Activated naive CD4-positive, alpha-beta T cell treated with anti-CD3 and anti-CD28 coated beads for 36 hours (primary cell): Measurements from ENCODE around the gene WDR31. TPM values are rescaled to one million over a fixed set of nuclear protein-coding genes. Genes with fewer than 3 reads are reported as not detected.
"Not testable (repeated sequence)": the region's sequence is repeated elsewhere in the genome, so short reads cannot be mapped to it uniquely, and the experiment has no call there.

Experiments
- CTCF ChIA-PET: fragments of 350-600 bp; sonication (Branson Sonifier 250); formaldehyde crosslinking; loops from one replicate; lab custom pipeline; 2021; ENCODE audit warnings: antibody characterized with exemption; lab: Charles Lee
- DNase-seq: peaks from one replicate; pipeline ENCODE4 v3.0.0-alpha.2; 2020
- H3K27ac Mint-ChIP-seq: one replicate; pipeline ENCODE4 v1.8.0; 2021; ENCODE audit warnings: mild to moderate bottlenecking, mixed read lengths
- H3K27me3 Mint-ChIP-seq: one replicate; pipeline ENCODE4 v1.8.0; 2021; ENCODE audit warnings: low read depth, mixed read lengths
- H3K36me3 Mint-ChIP-seq: one replicate; pipeline ENCODE4 v1.8.0; 2021; ENCODE audit warnings: low read depth, mixed read lengths
- H3K4me1 Mint-ChIP-seq: one replicate; pipeline ENCODE4 v1.8.0; 2021; ENCODE audit warnings: low read depth, mixed read lengths
- H3K4me3 Mint-ChIP-seq: one replicate; pipeline ENCODE4 v1.8.0; 2021; ENCODE audit warnings: mild to moderate bottlenecking, moderate library complexity, mixed read lengths
- H3K9me3 Mint-ChIP-seq: one replicate; pipeline ENCODE4 v1.8.0; 2021; ENCODE audit warnings: mixed read lengths
- intact Hi-C: fragments of 100-400 bp; cut with micrococcal nuclease; formaldehyde crosslinking; loops from one replicate; pipeline ENCODE4 v1.15.1; 2023
- total RNA-seq, 2 experiments: library from RNA; stranded (reverse); gene quantifications; one replicate each; pipeline ENCODE4 v1.2.3, GENCODE V29; 2021

Gene WDR31
- total RNA-seq, 2 experiments from 2014 or later, result 0.81 to 0.88 TPM

DNA sequence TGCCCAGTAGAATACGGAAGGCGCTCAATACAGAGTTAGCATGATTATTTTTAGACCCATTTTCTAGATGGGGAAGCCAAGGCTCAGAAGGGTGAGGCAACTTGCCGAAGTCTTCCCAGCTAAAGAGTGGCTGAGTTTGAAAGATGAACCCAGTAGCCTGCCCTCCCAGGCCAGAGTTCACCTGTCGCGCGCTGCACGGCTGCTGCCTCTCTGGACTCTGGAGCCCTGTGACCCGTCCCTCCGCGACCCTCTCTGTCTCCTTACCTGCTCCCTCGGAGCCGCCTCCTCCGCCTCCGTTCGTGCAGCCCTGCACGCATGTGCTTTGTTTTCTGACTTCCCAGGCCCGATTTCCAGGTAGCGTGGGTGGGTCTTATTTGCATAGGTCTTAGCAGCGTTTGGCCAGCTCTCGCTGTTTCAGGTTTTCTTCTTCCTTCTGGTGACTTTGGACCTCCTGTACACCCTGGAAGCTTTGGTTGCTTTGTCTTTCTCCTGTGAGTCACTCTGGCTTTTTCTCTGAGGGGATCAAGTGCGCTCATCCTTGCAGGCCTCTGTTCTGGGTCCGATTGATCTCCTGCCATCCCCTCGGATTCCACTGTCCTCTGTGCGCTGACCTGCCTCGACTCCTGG lies 37.2 kb downstream of the WDR31 start, which contains the start of gene RNF183:
TSS of gene RNF183 (minus strand) at position 585 of the 627 bp plus-strand sequence. CDS start 5,192 bp downstream, outside the sequence.
- CTCF ChIA-PET, result no interaction called here
- Mint-ChIP-seq H3K27ac (no peak within 1 kb of the TSS), H3K4me3 (no peak within 1 kb of the TSS), H3K27me3 (no peaks in the 10 kb centered on the region), H3K4me1 (no peaks in the 10 kb centered on the region), H3K36me3 (no peaks in the 10 kb centered on the region), H3K9me3 (no peaks in the 10 kb centered on the region)
- intact Hi-C loops, result no loop called here
- no peak for DNase-seq

DNA sequence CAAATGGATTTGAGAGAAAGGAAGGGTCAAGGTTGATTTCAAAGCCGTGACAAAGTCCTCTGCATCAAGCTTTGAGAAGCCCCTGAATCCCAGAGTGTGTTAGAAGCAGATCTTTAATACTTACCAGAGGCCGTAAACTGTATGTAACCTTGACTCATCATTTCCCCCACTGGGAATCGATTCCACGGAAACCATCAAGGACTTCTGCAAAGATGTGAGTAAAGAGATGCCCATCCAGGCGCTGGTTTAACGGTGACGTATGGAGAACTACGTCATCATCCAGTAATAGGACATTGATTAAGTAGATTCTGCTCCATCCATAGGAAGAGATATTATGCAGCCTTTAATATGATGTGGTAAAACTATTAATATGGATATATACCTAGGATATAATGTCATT lies 38.5 kb downstream of the WDR31 start:
- CTCF ChIA-PET, result interaction anchor here (0.6 to 0.7 kb wide), 2 partner anchors 13 to 100 kb away, joined by 3 read pairs; no protein-coding TSS in a partner anchor
- DNase-seq, result no peak
- intact Hi-C loops, result no loop called here
- no peaks in the 10 kb centered on the region for H3K36me3 Mint-ChIP-seq
- no peaks in the 10 kb centered on the region for H3K9me3 Mint-ChIP-seq
- H3K27ac Mint-ChIP-seq, result no peak overlapping the region
- no peaks in the 10 kb centered on the region for H3K4me1 Mint-ChIP-seq
- H3K27me3 Mint-ChIP-seq, result no peaks in the 10 kb centered on the region
- H3K4me3 Mint-ChIP-seq, result no peak overlapping the region

DNA sequence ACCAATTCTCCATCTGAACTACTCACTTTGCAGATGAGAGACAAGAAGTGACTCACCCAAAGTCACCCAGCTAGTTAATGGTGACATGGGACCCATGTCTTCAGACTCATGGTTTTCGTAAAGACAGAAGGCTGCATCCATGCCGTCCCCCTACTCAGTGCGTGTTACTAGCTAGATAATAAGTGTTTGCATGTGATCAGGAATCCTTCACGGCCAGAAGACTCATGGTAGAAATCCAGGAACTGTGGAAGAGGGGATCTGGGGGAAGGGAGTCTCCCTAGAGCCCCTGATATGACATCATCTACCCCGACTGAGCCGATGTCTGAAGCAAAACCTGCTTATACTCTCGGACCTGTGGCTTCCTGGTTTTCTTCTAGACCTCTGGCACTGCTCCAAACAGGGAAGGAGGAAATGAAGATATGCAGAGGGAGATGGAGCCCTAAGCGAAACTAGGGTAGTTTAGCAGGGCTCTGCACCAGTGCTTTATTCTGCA lies 40.2 kb downstream of the WDR31 start:
- no peak for DNase-seq
- intact Hi-C loops, result no loop called here
- Mint-ChIP-seq H3K36me3 (no peaks in the 10 kb centered on the region), H3K4me3 (no peak overlapping the region), H3K27me3 (no peaks in the 10 kb centered on the region), H3K9me3 (no peaks in the 10 kb centered on the region), H3K27ac (no peak overlapping the region), H3K4me1 (no peaks in the 10 kb centered on the region)
- CTCF ChIA-PET, result interaction anchor here (0.7 to 1.7 kb wide), 2 partner anchors 96 to 358 kb away, joined by 3 to 4 read pairs; no protein-coding TSS in a partner anchor

DNA sequence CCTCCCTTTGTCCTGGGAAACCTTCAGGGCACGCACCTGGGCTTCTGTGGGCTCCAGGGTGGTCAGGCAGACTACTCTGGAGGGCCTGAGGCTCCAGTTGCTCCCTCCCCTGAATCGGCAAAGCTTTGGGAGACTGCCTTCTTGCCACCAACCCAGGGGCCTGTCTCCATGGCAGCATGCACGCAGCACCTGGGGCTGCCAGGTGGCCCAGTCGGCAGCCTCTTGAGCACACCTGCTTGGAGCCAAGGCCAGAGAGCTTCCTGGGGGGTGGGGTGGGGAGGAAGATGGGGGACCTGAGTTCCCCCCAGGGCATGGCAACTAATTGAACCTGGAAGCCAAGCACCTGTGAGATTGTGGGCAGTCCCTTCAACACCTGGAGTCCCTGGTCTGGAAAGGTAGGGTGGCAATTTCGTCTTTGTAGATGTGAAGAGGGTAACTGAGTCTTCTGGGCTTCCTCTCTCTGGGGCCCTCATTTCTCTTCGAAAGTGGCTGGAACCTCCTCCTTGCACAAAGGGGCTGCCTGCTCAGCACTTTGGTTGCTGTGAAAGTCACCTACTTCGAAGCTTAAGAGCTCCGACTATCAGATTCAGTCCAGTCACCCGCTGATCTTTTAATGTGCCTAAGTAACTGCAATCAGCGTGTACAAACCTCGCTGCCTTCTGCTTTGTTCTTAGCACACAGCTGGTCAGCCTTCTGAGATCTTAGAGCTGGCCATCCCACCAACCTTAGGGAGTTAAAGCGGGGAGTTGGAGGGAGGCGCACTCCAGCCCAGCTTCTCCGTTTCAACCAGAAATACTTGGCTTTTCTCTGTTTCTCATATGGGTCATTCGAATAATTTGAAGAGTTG lies 40.9 kb downstream of the WDR31 start:
- H3K9me3 Mint-ChIP-seq, result no peaks in the 10 kb centered on the region
- H3K36me3 Mint-ChIP-seq, result no peaks in the 10 kb centered on the region
- no peak for DNase-seq
- intact Hi-C loops, result no loop called here
- H3K4me1 Mint-ChIP-seq, result no peaks in the 10 kb centered on the region
- H3K27ac Mint-ChIP-seq, result no peak overlapping the region
- no peak overlapping the region for H3K4me3 Mint-ChIP-seq
- H3K27me3 Mint-ChIP-seq, result no peaks in the 10 kb centered on the region
- CTCF ChIA-PET, result interaction anchor here (0.7 to 1.7 kb wide), 2 partner anchors 97 to 358 kb away, joined by 3 to 4 read pairs; no protein-coding TSS in a partner anchor

DNA sequence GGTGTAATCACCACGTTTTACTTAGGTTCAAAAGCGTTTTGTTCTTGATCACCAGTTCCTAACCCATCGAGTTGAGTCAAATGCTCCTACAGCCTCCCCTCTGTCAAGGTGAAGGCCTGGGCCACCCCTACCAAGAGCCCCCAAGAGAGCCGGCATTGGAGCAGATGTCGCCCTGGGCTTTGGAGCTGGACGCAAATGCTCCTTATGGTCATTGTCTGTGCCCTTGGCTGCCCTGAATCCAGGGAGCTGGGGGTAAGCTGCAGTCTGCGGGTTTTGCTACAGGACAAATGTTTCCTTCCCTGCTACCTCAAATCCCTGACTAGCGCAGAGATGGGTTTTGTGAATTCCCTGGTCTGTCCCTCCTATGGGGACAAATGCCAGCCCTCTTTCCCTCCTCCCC lies 41.8 kb downstream of the WDR31 start:
- CTCF ChIA-PET, result no interaction called here
- DNase-seq, result no peak
- no peaks in the 10 kb centered on the region for H3K9me3 Mint-ChIP-seq
- intact Hi-C loops, result no loop called here
- no peak overlapping the region for H3K27ac Mint-ChIP-seq
- no peaks in the 10 kb centered on the region for H3K36me3 Mint-ChIP-seq
- H3K4me3 Mint-ChIP-seq, result no peak overlapping the region
- no peaks in the 10 kb centered on the region for H3K27me3 Mint-ChIP-seq
- H3K4me1 Mint-ChIP-seq, result no peaks in the 10 kb centered on the region

DNA sequence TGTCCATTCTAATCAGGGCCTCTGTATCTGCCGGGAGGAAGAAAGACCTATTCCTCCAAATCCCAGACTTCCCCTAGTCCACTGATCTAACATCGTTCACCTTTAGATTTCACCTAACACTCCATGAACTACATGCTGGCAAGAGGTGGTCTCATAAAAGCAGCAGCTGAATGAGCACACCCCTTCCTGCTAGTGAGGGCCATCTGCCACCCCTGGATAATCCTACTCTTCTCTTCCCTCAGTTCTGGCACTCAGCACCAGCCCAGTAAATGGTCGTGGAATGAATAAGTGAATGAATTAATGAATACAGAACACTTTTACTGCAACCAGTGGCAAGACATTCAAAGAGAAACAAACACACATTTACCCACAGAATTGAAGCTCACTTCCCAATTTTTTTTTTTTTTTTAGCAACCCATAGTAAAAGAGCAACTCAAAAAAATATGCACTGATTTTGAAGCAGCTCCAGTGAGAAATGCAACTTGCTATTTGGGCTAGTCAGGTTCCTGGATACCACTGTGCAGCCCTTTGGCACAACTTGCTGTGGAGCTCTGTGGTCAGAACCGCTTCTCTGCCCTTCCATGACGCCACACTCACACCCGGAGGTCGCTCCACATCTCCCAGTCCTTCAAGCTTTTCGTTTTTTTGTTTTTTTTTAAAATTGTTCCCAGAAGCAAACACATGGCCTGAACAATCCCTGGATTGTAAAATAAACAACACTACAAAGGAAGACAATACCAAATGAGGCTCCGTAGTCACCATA lies 43.1 kb downstream of the WDR31 start:
- Mint-ChIP-seq H3K9me3 (no peaks in the 10 kb centered on the region), H3K4me3 (no peak overlapping the region), H3K4me1 (no peaks in the 10 kb centered on the region), H3K27ac (no peak overlapping the region), H3K36me3 (peaks cover 5% of the 10 kb centered on the region), H3K27me3 (no peaks in the 10 kb centered on the region)
- CTCF ChIA-PET, result no interaction called here
- DNase-seq, result no peak
- intact Hi-C loops, result no loop called here

DNA sequence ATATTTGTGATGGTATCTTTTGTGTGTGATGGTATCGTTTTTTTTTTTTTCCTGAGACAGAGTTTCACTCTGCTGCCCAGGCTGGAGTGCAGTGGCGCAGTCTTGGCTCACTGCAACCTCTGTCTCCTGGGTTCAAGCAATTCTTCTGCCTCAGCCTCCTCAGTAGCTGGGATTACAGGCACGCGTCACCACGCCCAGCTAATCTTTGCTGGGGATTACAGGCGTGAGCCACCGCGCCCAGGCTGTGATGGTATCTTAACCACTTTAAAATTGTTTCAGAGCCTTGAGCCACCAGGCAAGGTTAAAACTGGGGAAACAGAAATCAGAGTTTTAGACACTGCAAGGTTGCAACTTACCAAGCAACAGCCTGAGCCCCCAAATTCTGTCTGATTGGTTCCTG lies 43.8 kb downstream of the WDR31 start:
- H3K27ac Mint-ChIP-seq, DNase-seq, H3K9me3 Mint-ChIP-seq, H3K4me3 Mint-ChIP-seq, H3K4me1 Mint-ChIP-seq, intact Hi-C loops, H3K27me3 Mint-ChIP-seq: not testable (repeated sequence)
- peaks cover 11% of the 10 kb centered on the region for H3K36me3 Mint-ChIP-seq
- CTCF ChIA-PET, result interaction anchor here (0.6 kb wide), 1 partner anchor 474 kb away, joined by 3 read pairs; no protein-coding TSS in a partner anchor

DNA sequence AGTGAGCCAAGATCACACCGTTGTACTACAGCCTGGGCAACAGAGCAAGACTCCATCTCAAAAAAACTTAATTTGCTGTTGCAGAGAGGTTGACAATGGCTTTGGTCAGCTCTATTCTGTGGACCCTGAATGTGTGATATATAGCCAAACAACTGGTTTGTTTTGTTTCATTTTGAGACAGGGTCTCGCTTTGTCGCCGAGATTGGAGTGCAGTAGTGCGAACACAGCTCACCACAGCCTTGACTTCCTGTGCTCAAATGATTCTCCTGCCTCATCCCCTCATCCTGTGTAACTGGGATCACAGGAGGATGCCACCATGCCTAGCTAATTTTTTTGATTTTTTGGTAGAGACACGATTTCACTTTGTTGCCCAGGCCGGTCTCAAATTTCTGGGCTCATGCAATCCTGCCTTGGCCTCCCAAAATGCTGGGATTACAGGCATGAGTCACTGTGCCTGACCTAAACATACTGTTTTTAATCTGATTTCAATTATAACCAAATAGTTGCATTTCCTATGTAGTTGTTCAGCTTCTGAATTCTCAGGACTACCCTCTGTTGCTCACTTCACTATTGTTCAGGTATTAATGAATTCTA lies 46.7 kb downstream of the WDR31 start:
- DNase-seq, result no peak
- intact Hi-C loops, result no loop called here
- Mint-ChIP-seq H3K4me3 (no peak overlapping the region), H3K27ac (no peak overlapping the region), H3K4me1 (peaks cover 3% of the 10 kb centered on the region), H3K9me3 (no peaks in the 10 kb centered on the region), H3K27me3 (no peaks in the 10 kb centered on the region), H3K36me3 (peaks cover 28% of the 10 kb centered on the region)
- CTCF ChIA-PET, result no interaction called here

DNA sequence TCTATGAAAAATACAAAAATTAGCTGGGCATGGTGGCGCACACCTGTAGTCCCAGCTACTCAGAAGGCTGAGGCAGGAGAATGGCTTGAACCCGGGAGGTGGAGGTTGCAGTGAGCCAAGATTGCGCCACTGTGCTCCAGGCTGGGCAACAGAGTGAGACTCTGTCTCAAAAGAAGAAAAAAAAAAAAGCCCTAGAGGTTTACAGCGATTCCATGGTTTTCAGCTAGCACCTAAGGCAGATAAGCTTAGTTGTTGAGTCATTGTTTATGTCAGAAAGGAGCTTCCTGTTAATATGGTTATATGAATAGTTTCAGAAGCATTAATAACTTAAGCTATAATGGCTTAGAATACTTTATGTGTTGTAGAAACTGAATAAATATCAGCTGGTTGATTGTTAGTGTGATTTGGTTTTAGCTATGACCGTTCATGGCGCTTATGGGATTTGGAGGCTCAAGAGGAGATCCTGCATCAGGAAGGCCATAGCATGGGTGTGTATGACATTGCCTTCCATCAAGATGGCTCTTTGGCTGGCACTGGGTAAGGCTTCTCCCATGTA lies 49.9 kb downstream of the WDR31 start:
- H3K27me3 Mint-ChIP-seq, result no peaks in the 10 kb centered on the region
- no peak for DNase-seq
- H3K9me3 Mint-ChIP-seq, result no peaks in the 10 kb centered on the region
- CTCF ChIA-PET, result interaction anchor here (1.3 kb wide), 1 partner anchor 365 kb away, joined by 3 read pairs; no protein-coding TSS in a partner anchor
- H3K36me3 Mint-ChIP-seq, result peaks cover 39% of the 10 kb centered on the region
- intact Hi-C loops, result no loop called here
- H3K4me1 Mint-ChIP-seq, result peaks cover 3% of the 10 kb centered on the region
- peak overlapping the region; percentile 65 for H3K27ac Mint-ChIP-seq
- H3K4me3 Mint-ChIP-seq, result no peak overlapping the region

DNA sequence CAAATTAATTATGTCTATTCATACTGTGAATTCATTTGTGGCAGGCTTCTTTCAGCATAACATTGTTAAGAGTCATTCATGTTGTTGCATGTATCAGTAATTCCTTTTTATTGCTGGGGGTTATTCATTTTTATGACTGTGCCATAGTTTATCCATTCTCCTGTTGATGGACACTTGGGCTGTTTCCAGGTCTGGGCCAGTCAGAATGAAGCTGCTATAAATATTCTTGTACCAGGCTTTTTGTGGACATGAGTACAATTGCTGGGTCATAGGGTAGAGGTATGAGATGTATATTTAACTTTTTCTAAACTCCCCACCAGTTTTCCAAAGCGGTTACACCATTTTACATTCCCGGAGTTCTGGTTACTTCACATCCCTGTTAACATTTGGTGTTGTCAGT lies 51.0 kb downstream of the WDR31 start:
- no peaks in the 10 kb centered on the region for H3K27me3 Mint-ChIP-seq
- H3K36me3 Mint-ChIP-seq, result peaks cover 46% of the 10 kb centered on the region
- no peak for DNase-seq
- CTCF ChIA-PET, result interaction anchor here (0.6 to 1.3 kb wide), 2 partner anchors 33 to 366 kb away, joined by 3 read pairs; no protein-coding TSS in a partner anchor
- H3K4me3 Mint-ChIP-seq, result no peak overlapping the region
- peaks cover 3% of the 10 kb centered on the region for H3K4me1 Mint-ChIP-seq
- H3K9me3 Mint-ChIP-seq, result no peaks in the 10 kb centered on the region
- intact Hi-C loops, result no loop called here
- H3K27ac Mint-ChIP-seq, result no peak overlapping the region

DNA sequence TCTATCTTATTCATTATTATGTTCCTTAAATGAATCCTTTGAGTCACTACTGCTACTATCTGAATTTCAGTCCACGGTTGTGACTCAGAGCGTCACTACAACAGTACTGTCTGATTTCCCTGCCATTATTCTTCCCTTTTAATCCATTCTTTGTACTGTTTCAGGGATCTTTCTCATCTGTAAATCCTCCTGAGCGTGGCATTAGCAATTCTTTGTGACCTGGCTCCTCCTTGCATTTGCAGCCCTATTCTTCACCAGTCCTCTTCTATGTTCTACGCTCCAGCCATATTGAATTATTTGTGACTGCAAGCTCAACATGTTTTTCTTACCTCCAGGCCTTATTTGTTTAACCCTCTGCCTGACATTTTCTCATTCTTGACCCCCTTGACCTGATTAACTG lies 58.7 kb downstream of the WDR31 start:
- intact Hi-C loops, result no loop called here
- no peak for DNase-seq
- H3K27me3 Mint-ChIP-seq, result no peaks in the 10 kb centered on the region
- no peak overlapping the region for H3K4me3 Mint-ChIP-seq
- H3K27ac Mint-ChIP-seq, result no peak overlapping the region
- H3K9me3 Mint-ChIP-seq, result no peaks in the 10 kb centered on the region
- CTCF ChIA-PET, result no interaction called here
- H3K36me3 Mint-ChIP-seq, result peaks cover 58% of the 10 kb centered on the region
- H3K4me1 Mint-ChIP-seq, result peaks cover 20% of the 10 kb centered on the region
